ENCODE measurements around the gene SLC52A3. TPM values are rescaled to one million over a fixed set of nuclear protein-coding genes. Genes with fewer than 3 reads are reported as not detected.

The SLC52A3 gene
- total RNA-seq, 3 donors from 2014 or later: 12.0 to 48.6 (median 15.4) TPM

DNA sequence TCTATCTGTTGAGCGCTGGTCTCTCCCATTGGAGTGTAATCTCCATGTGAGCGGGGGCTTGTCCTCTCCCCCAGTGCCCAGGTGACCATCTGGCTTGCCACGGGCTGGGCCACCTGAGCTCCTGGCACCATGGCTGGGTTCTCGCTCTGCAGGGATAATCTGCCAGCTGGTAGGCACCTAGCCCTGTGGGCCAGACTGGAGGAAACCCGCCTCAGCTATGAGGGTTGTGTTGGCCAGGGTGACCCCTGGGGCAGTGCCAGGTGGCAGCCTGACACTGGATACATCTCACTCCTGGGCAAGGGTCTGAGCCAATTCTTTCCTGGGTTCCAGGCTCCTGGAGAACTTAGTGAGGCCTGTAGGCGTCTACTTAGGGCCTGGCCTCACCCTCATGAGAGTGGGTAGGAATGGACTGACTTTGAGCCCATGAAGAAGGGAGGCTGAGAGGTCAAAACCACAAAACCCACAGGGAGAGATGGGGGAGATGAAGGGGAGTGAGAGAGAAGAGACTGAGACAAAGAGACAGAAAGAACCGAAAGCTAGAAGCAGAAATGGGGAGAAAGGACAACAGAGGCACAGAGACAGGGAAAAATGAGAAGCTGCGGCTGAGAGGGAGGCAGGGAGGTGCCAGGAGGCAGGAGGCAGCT, 5.8 kb upstream of the SLC52A3 start:
- intact Hi-C loops (cut with DNase I, micrococcal nuclease): no loop called here
- H3K36me3 ChIP-seq (ENCODE audit: low read depth): no peaks in the 10 kb centered on the region
- ATAC-seq (no peak), DNase-seq (no peak)
- TF ChIP-seq, protein P1, sequence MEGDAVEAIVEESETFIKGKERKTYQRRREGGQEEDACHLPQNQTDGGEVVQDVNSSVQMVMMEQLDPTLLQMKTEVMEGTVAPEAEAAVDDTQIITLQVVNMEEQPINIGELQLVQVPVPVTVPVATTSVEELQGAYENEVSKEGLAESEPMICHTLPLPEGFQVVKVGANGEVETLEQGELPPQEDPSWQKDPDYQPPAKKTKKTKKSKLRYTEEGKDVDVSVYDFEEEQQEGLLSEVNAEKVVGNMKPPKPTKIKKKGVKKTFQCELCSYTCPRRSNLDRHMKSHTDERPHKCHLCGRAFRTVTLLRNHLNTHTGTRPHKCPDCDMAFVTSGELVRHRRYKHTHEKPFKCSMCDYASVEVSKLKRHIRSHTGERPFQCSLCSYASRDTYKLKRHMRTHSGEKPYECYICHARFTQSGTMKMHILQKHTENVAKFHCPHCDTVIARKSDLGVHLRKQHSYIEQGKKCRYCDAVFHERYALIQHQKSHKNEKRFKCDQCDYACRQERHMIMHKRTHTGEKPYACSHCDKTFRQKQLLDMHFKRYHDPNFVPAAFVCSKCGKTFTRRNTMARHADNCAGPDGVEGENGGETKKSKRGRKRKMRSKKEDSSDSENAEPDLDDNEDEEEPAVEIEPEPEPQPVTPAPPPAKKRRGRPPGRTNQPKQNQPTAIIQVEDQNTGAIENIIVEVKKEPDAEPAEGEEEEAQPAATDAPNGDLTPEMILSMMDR (IDR thresholded peaks at IDR 0.05): no peak
- H3K4me3 ChIP-seq: no peak overlapping the region
- no peaks in the 10 kb centered on the region for H3K9me3 ChIP-seq
- peaks cover 26% of the 10 kb centered on the region for H3K4me1 ChIP-seq (ENCODE audit: low read depth)

GRCh38 chr20:772806-773205, 4.5 kb upstream of the SLC52A3 start:
- Histone ChIP-seq H3K9me3 (no peaks in the 10 kb centered on the region), H3K4me3 (no peak overlapping the region), H3K36me3 (ENCODE audit: low read depth) (no peaks in the 10 kb centered on the region), H3K4me1 (ENCODE audit: low read depth) (peaks cover 28% of the 10 kb centered on the region)
- TF ChIP-seq, protein P1 (IDR thresholded peaks at IDR 0.05): no peak
- ATAC-seq: no peak
- intact Hi-C loops (cut with DNase I, micrococcal nuclease): no loop called here
- DNase-seq: peak in 1 of 3 donors; percentile 59

- Histone ChIP-seq H3K4me1 (ENCODE audit: low read depth) (peaks cover 28% of the 10 kb centered on the region), H3K9me3 (no peaks in the 10 kb centered on the region), H3K36me3 (ENCODE audit: low read depth) (no peaks in the 10 kb centered on the region), H3K4me3 (no peak overlapping the region)
- ATAC-seq (peak; percentile 22), DNase-seq (peak in 1 of 3 donors; percentile 35)
- TF ChIP-seq, protein P1 (IDR thresholded peaks at IDR 0.05): no peak
- intact Hi-C loops (cut with DNase I, micrococcal nuclease): no loop called here
Observed at GRCh38 chr20:771741-772464, 3.6 kb upstream of the SLC52A3 start.

DNA sequence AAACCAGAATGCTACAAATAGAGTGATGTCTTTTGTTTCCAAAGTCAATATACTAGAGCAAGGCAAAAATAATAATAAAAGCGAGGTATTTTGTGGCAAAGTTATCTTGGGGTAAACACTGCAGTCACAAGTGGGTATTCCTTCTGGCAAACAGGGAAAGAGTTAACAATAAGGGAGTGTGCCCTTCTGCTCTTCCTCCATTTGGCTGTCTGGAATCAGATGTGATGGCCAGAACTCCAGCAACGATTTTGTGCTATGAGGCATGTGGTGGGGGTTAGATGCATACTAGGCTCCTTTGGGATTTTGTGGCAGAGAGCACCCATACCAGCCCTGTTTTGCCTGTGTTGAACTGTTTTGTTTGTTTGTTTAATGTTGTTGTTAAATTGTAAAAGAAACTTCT, 2.4 kb upstream of the SLC52A3 start:
- TF ChIP-seq, protein P1 (IDR thresholded peaks at IDR 0.05): no peak
- no peak for ATAC-seq
- H3K4me3 ChIP-seq: no peak overlapping the region
- no peaks in the 10 kb centered on the region for H3K9me3 ChIP-seq
- intact Hi-C loops (cut with DNase I, micrococcal nuclease): no loop called here
- peaks cover 26% of the 10 kb centered on the region for H3K4me1 ChIP-seq (ENCODE audit: low read depth)
- no peak for DNase-seq
- H3K36me3 ChIP-seq (ENCODE audit: low read depth): no peaks in the 10 kb centered on the region

DNA sequence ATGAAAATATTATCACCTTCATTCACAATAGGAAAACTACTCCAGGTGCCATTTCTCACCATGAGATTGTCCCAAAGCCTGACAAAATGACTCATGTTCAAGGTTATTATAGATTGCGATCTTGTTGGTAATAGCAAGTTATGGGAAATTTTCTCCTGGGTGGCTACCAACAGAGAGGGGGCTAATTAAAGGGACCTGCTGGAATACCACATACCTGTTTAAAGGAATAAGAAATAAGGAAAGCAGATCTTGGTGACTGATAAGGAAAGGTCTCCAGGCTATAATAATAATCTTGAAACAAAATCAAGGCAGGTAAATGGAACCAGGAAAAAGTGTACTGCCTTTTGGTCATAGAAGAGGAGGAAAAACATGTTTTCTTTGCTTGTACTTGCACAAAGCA, 1.4 kb downstream of the SLC52A3 start:
- DNase-seq: no peak
- intact Hi-C loops (cut with DNase I, micrococcal nuclease): no loop called here
- TF ChIP-seq, protein P1 (IDR thresholded peaks at IDR 0.05): no peak
- Histone ChIP-seq H3K4me3 (no peak overlapping the region), H3K36me3 (ENCODE audit: low read depth) (no peaks in the 10 kb centered on the region), H3K4me1 (ENCODE audit: low read depth) (peaks cover 5% of the 10 kb centered on the region), H3K9me3 (no peaks in the 10 kb centered on the region)
- no peak for ATAC-seq
